ENCODE data around the gene DNAJB6.

GRCh38 chr7:157414702-157415096 is 77.9 kb downstream of the DNAJB6 start:
- no peak for TF ChIP-seq CTCF (IDR thresholded peaks at IDR 0.05)
- no peak for TF ChIP-seq POLR2A (IDR thresholded peaks at IDR 0.05)

All from uterus (tissue), 2 donors.